ENCODE results near the gene ZNF544. TPM values are rescaled to one million over a fixed set of nuclear protein-coding genes. Genes with fewer than 3 reads are reported as not detected.

Gene ZNF544
- total RNA-seq, 1 donor from 2014 or later = 26.1 TPM

DNA sequence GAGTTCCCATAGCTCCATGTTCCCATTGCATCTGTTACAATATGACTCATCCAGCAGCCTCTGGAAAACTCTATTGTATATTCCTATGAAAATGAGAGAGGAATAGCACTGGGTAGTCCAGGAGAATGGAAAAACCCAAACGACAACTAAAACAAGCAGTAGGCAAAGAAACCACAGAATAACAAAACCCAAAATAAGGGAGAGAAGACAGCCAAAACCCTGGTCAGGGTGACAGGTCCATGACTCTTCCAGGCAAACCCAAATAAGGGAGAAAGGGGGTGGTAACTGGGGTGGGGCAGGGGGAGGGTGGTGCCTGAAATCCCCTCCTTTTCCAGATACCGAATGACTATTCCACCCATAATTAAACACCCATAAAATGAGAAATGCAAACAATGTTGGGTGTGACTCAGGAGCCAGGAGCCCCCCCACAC is 46.1 kb downstream of the ZNF544 start:
- H3K9me3 ChIP-seq (ENCODE audit: control insufficient read depth in 3 of 3, low read length in 3 of 3) = peaks cover 13 to 19% (median 18%) of the 10 kb centered on the region in 3 donors
- H3K27ac ChIP-seq (ENCODE audit: low read depth, low read length) = no peak overlapping the region
- peaks cover 0 to 6% (median 0%) of the 10 kb centered on the region in 3 donors for H3K27me3 ChIP-seq (ENCODE audit: control insufficient read depth in 3 of 3, insufficient read depth in 3 of 3, low read length in 3 of 3)
- H3K4me3 ChIP-seq (ENCODE audit: low read length in 3 of 3) = no peak overlapping the region
- H3K36me3 ChIP-seq (ENCODE audit: control insufficient read depth in 3 of 3, insufficient read depth in 3 of 3, low read length in 3 of 3) = peaks cover 0 to 29% (median 7%) of the 10 kb centered on the region in 3 donors
- no peak overlapping the region for H3K9ac ChIP-seq (ENCODE audit: low read depth in 1 of 3, low read length in 3 of 3)
- H3K4me1 ChIP-seq (ENCODE audit: control insufficient read depth in 3 of 3, insufficient read depth in 3 of 3, low read length in 3 of 3) = peaks cover 4 to 15% (median 8%) of the 10 kb centered on the region in 3 donors

DNA sequence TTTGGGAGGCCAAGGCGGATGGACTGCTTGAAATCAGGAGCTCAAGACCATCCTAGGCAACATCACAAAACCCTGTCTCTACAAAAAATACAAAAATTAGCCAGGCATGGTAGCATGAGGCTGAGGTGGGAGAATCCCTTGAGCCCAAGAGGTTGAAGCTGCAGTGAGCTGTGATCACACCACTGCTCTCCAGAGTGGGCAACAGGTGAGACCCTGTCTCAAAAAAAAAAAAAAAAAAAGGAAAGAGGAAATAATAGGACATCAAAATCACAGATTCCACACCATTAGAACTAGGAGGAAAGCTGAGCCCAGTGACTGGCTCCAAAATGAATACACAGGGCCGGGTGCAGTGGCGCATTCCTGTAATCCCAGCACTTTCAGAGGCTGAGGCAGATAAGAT is 46.9 kb downstream of the ZNF544 start:
- H3K27me3 ChIP-seq (ENCODE audit: control insufficient read depth in 3 of 3, insufficient read depth in 3 of 3, low read length in 3 of 3) = peaks cover 0 to 6% (median 2%) of the 10 kb centered on the region in 3 donors
- peaks cover 6 to 15% (median 13%) of the 10 kb centered on the region in 3 donors for H3K4me1 ChIP-seq (ENCODE audit: control insufficient read depth in 3 of 3, insufficient read depth in 3 of 3, low read length in 3 of 3)
- peaks cover 0 to 26% (median 10%) of the 10 kb centered on the region in 3 donors for H3K36me3 ChIP-seq (ENCODE audit: control insufficient read depth in 3 of 3, insufficient read depth in 3 of 3, low read length in 3 of 3)
- no peak overlapping the region for H3K4me3 ChIP-seq (ENCODE audit: low read length in 3 of 3)
- no peak overlapping the region for H3K27ac ChIP-seq (ENCODE audit: low read depth, low read length)
- H3K9me3 ChIP-seq (ENCODE audit: control insufficient read depth in 3 of 3, low read length in 3 of 3) = peaks cover 12 to 18% (median 12%) of the 10 kb centered on the region in 3 donors
- H3K9ac ChIP-seq (ENCODE audit: low read depth in 1 of 3, low read length in 3 of 3) = no peak overlapping the region

DNA sequence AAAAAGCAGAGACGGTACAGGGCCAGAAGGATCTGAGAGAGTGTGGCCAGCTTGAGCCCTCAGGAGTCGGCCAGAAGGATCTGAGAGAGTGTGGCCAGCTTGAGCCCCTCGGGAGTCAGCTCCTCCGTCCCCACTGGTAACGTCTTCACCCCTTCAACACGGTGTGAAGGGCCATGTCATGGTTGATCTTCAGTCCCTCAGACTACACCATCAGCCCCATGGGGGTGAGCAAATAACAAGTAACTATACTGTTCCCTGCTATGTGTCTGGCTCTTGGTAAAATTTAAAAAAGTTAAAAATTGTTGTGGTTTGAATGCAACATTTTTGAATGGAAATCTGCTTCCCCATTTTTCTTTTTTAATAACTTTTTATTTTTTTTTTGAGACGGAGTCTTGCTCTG is 48.5 kb downstream of the ZNF544 start:
- Histone ChIP-seq H3K9ac (ENCODE audit: low read depth in 1 of 3, low read length in 3 of 3) (no peak overlapping the region), H3K27ac (ENCODE audit: low read depth, low read length) (no peak overlapping the region), H3K36me3 (ENCODE audit: control insufficient read depth in 3 of 3, insufficient read depth in 3 of 3, low read length in 3 of 3) (peaks cover 0 to 16% (median 4%) of the 10 kb centered on the region in 3 donors), H3K4me1 (ENCODE audit: control insufficient read depth in 3 of 3, insufficient read depth in 3 of 3, low read length in 3 of 3) (peaks cover 6 to 15% (median 13%) of the 10 kb centered on the region in 3 donors), H3K27me3 (ENCODE audit: control insufficient read depth in 3 of 3, insufficient read depth in 3 of 3, low read length in 3 of 3) (peaks cover 0 to 6% (median 4%) of the 10 kb centered on the region in 3 donors), H3K4me3 (ENCODE audit: low read length in 3 of 3) (no peak overlapping the region), H3K9me3 (ENCODE audit: control insufficient read depth in 3 of 3, low read length in 3 of 3) (peaks cover 3 to 13% (median 4%) of the 10 kb centered on the region in 3 donors)

DNA sequence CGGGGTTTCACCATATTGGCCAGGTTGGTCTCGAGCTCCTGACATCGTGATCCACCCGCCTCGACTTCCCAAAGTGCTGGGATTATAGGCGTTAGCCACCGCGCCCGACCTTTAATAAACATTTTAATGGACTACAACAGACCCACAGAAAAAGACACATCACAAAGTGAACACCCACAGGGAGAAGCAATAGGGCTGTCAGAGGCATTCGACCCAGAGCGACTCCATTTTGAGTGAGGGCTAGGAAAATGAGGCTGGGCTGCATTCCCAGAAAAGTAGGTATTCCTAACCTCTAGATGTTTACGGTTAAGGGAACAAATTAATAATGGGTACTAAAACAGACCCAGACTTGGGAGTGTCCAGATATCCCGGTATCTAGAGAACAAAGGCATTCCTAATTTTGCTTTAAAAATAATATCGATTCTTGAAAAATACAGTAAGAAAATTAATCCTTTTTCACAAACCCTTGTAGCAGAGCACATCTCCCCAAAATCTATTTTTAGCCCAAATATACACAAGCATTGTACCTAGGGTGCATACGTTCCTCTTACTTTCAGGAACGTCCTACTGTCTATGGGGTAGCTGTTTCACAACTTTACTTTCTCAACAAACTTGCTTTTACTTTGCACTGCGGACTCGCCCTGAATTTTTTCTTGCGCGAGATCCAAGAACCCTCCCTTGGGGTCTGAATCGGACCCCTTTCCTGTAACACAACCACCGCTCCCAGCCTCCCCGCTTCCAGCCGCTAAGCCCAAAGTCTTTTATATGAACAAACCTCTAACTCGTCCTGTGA is 49.2 kb downstream of the ZNF544 start:
- Histone ChIP-seq H3K4me3 (ENCODE audit: low read length in 3 of 3) (peak overlapping the region; percentile 80 to 86 (median 80)), H3K9me3 (ENCODE audit: control insufficient read depth in 3 of 3, low read length in 3 of 3) (peaks cover 3 to 12% (median 4%) of the 10 kb centered on the region in 3 donors), H3K36me3 (ENCODE audit: control insufficient read depth in 3 of 3, insufficient read depth in 3 of 3, low read length in 3 of 3) (peaks cover 0 to 15% (median 4%) of the 10 kb centered on the region in 3 donors), H3K4me1 (ENCODE audit: control insufficient read depth in 3 of 3, insufficient read depth in 3 of 3, low read length in 3 of 3) (peaks cover 6 to 15% (median 13%) of the 10 kb centered on the region in 3 donors), H3K27ac (ENCODE audit: low read depth, low read length) (peak overlapping the region; percentile 72), H3K27me3 (ENCODE audit: control insufficient read depth in 3 of 3, insufficient read depth in 3 of 3, low read length in 3 of 3) (peaks cover 0 to 6% (median 4%) of the 10 kb centered on the region in 3 donors), H3K9ac (ENCODE audit: low read depth in 1 of 3, low read length in 3 of 3) (peak overlapping the region; percentile 74 to 82 (median 75))

DNA sequence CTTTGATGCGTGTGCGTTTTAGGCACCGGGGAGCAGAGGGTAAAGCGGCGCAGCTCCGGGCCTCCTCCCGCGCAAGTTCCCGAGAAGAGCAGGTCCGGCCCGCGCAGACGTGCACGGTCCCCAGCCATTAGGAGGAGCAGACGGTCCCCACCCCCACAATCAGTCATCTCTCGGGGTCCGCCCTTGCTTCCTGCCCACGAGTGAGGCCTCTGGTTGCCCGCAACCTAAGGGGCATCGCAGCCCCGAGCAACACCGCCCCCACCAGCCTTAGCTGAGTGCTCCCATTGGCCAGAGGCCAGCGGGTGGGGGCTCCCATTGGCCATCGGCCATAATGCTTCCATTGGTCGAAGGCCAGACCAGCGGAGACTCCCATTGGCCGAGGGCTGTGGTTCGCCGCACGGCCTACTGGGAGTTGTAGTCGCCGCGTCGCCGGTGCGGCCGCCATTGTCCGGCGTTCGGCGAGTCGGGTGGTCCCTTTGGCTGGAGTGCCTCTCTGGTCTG is 49.9 kb downstream of the ZNF544 start, which contains the start of gene ZNF8:
ZNF8 (plus strand) TSS at position 415 of the 501 bp plus-strand sequence. CDS start 127 bp downstream, outside the sequence.
- peaks cover 6 to 15% (median 13%) of the 10 kb centered on the region in 3 donors for H3K4me1 ChIP-seq (ENCODE audit: control insufficient read depth in 3 of 3, insufficient read depth in 3 of 3, low read length in 3 of 3)
- H3K9me3 ChIP-seq (ENCODE audit: control insufficient read depth in 3 of 3, low read length in 3 of 3) = peaks cover 3 to 12% (median 4%) of the 10 kb centered on the region in 3 donors
- peak within 1 kb of the TSS; percentile 80 to 86 (median 80) for H3K4me3 ChIP-seq (ENCODE audit: low read length in 3 of 3)
- peaks cover 0 to 6% (median 4%) of the 10 kb centered on the region in 3 donors for H3K27me3 ChIP-seq (ENCODE audit: control insufficient read depth in 3 of 3, insufficient read depth in 3 of 3, low read length in 3 of 3)
- peak within 1 kb of the TSS; percentile 72 for H3K27ac ChIP-seq (ENCODE audit: low read depth, low read length)
- H3K36me3 ChIP-seq (ENCODE audit: control insufficient read depth in 3 of 3, insufficient read depth in 3 of 3, low read length in 3 of 3) = peaks cover 0 to 15% (median 4%) of the 10 kb centered on the region in 3 donors
- peak within 1 kb of the TSS; percentile 74 to 82 (median 75) for H3K9ac ChIP-seq (ENCODE audit: low read depth in 1 of 3, low read length in 3 of 3)

DNA sequence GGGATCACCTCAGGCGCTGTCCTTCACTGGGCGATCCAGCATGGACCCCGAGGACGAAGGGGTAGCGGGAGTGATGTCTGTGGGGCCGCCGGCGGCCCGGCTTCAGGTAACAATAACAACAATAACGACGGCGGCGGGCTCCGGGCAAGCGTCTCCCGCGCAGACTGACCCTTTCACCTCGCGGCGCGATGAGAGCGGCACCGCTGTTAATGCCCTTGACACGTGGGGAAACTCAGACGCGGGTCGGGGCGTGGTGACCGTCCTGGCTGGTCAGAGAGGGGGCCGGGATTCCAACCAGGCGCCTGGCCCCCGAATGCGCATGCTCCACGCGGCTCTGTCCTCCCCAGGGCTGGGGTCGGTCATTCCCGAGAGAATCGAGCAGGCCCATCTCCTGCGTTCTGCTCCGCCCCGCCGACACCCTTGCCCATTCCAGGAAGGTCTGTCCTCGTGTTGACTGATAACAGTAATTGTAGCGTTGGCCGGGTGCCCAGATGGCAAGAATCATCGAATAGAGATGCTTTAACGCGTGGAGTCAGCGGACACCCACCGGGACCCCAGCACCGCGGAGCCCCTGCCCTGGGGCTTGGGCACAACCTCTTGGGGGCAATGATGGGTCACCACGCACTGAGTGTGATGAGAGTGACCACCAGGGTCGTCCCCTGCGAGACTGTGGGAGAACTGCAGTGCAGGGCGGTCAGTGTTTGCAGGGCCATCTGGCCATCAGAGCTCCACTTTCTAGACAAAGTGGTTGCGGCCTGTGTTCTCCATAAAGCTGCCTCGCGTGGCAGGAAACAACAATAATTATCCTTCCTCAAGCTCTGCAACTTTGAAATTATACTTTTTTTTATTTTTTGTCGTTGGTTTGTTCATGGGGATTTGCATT is 50.6 kb downstream of the ZNF544 start:
- Histone ChIP-seq H3K9me3 (ENCODE audit: control insufficient read depth in 3 of 3, low read length in 3 of 3) (peaks cover under 1 to 12% (median 4%) of the 10 kb centered on the region in 3 donors), H3K4me3 (ENCODE audit: low read length in 3 of 3) (peak overlapping the region; percentile 80 to 86 (median 80)), H3K36me3 (ENCODE audit: control insufficient read depth in 3 of 3, insufficient read depth in 3 of 3, low read length in 3 of 3) (peaks cover 0 to 15% (median 4%) of the 10 kb centered on the region in 3 donors), H3K9ac (ENCODE audit: low read depth in 1 of 3, low read length in 3 of 3) (peak overlapping the region; percentile 74 to 82 (median 75)), H3K27me3 (ENCODE audit: control insufficient read depth in 3 of 3, insufficient read depth in 3 of 3, low read length in 3 of 3) (peaks cover 0 to 6% (median 4%) of the 10 kb centered on the region in 3 donors), H3K4me1 (ENCODE audit: control insufficient read depth in 3 of 3, insufficient read depth in 3 of 3, low read length in 3 of 3) (peaks cover 6 to 15% (median 13%) of the 10 kb centered on the region in 3 donors), H3K27ac (ENCODE audit: low read depth, low read length) (peak overlapping the region; percentile 72)

DNA sequence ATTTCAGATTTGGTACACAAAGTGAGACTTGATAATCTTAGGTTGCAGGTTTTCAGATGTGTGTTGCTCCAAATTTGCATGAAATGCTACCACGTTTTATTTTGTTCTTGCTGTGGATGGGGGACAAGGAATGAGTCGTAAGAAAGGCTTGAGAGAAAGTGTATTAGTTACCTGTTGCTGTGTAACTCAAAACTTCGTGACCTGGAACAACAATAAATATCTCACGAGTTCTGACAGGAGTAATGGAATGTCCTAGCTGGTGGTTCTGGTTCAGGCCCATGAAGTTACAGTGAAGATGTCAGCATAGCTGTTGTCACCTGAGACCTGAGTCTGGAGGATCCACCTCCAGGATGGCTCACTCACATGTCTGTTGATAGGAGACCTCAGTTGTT is 51.2 kb downstream of the ZNF544 start:
- Histone ChIP-seq H3K9ac (ENCODE audit: low read depth in 1 of 3, low read length in 3 of 3) (peak overlapping the region in 1 of 3 donors; percentile 75), H3K27ac (ENCODE audit: low read depth, low read length) (no peak overlapping the region), H3K4me1 (ENCODE audit: control insufficient read depth in 3 of 3, insufficient read depth in 3 of 3, low read length in 3 of 3) (peaks cover 6 to 15% (median 13%) of the 10 kb centered on the region in 3 donors), H3K4me3 (ENCODE audit: low read length in 3 of 3) (peak overlapping the region in 2 of 3 donors; percentile 80 to 86), H3K9me3 (ENCODE audit: control insufficient read depth in 3 of 3, low read length in 3 of 3) (peaks cover 0 to 12% (median 6%) of the 10 kb centered on the region in 3 donors), H3K36me3 (ENCODE audit: control insufficient read depth in 3 of 3, insufficient read depth in 3 of 3, low read length in 3 of 3) (peaks cover 0 to 9% (median 4%) of the 10 kb centered on the region in 3 donors), H3K27me3 (ENCODE audit: control insufficient read depth in 3 of 3, insufficient read depth in 3 of 3, low read length in 3 of 3) (peaks cover 0 to 6% (median 4%) of the 10 kb centered on the region in 3 donors)

DNA sequence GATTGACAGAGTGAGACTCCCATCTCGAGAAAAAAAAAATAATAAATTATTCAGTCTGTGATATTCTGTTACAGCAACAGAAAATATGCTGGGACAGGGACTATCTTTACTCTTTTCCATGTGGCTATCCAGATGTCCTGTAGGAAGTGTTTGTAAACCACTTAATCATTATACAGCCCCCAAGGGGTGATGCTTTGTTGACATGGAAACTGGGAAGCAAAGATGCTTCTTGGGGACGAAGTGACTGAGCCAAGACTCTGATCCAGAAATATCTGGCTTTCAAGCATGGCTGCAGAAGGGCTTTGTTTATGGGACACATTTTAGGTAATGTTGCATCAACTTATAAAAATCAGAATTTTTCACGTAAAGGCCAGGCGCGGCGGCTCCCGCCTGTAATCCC is 55.5 kb downstream of the ZNF544 start:
- Histone ChIP-seq H3K4me1 (ENCODE audit: control insufficient read depth in 3 of 3, insufficient read depth in 3 of 3, low read length in 3 of 3) (peaks cover 4 to 11% (median 6%) of the 10 kb centered on the region in 3 donors), H3K27ac (ENCODE audit: low read depth, low read length) (no peak overlapping the region), H3K4me3 (ENCODE audit: low read length in 3 of 3) (no peak overlapping the region), H3K36me3 (ENCODE audit: control insufficient read depth in 3 of 3, insufficient read depth in 3 of 3, low read length in 3 of 3) (peaks cover 24 to 37% (median 33%) of the 10 kb centered on the region in 3 donors), H3K27me3 (ENCODE audit: control insufficient read depth in 3 of 3, insufficient read depth in 3 of 3, low read length in 3 of 3) (peaks cover 0 to 4% (median 4%) of the 10 kb centered on the region in 3 donors), H3K9me3 (ENCODE audit: control insufficient read depth in 3 of 3, low read length in 3 of 3) (peaks cover 0 to 9% (median 8%) of the 10 kb centered on the region in 3 donors), H3K9ac (ENCODE audit: low read depth in 1 of 3, low read length in 3 of 3) (no peak overlapping the region)

DNA sequence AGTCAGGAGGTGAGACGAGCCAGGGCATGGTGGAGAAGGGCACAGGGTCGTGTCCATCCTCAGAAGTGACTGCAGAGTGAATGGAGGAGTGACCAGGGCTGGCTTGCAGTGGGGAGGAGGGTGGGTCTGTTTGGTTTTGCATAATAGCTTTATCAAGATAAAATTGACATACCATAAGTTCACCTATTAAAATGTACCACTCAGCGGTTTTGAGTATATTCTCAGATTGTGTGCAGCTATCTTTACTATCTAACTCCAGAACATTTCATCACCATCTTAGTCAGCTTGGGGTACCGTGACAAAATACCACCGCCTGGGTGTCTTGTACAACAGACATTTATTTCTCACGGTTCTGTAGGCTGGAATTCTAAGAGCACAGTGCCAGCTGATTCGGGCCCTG is 63.2 kb downstream of the ZNF544 start:
- Histone ChIP-seq H3K36me3 (ENCODE audit: control insufficient read depth in 3 of 3, insufficient read depth in 3 of 3, low read length in 3 of 3) (peaks cover 48 to 79% (median 55%) of the 10 kb centered on the region in 3 donors), H3K9me3 (ENCODE audit: control insufficient read depth in 3 of 3, low read length in 3 of 3) (peaks cover 5 to 30% (median 19%) of the 10 kb centered on the region in 3 donors)

More for the DNA sequence above, 63.2 kb downstream of the ZNF544 start:
- Histone ChIP-seq H3K27me3 (ENCODE audit: control insufficient read depth in 3 of 3, insufficient read depth in 3 of 3, low read length in 3 of 3) (no peaks in the 10 kb centered on the region), H3K4me3 (ENCODE audit: low read length in 3 of 3) (no peak overlapping the region), H3K27ac (ENCODE audit: low read depth, low read length) (no peak overlapping the region), H3K9ac (ENCODE audit: low read depth in 1 of 3, low read length in 3 of 3) (no peak overlapping the region), H3K4me1 (ENCODE audit: control insufficient read depth in 3 of 3, insufficient read depth in 3 of 3, low read length in 3 of 3) (no peaks in the 10 kb centered on the region)
